Activated CD8-positive, alpha-beta T cell treated with anti-CD3 and anti-CD28 coated beads for 36 hours (primary cell): ENCODE measurements around the gene ITPRIPL2. TPM values are rescaled to one million over a fixed set of nuclear protein-coding genes. Genes with fewer than 3 reads are reported as not detected.

ENCODE experiments used
- ATAC-seq: fragments of 200-7000 bp; cut with Tn5 transposase; one replicate; pipeline ENCODE4 v1.10.0; 2021; ENCODE audit warnings: mild to moderate bottlenecking, moderate library complexity
- CTCF ChIA-PET: fragments of 350-600 bp; sonication (Branson Sonifier 250); formaldehyde crosslinking; loops from one replicate; lab custom pipeline; 2021; ENCODE audit warnings: antibody characterized with exemption; lab: Charles Lee
- POLR2A ChIA-PET: fragments of 350-600 bp; sonication (Branson Sonifier 250); formaldehyde crosslinking; loops from one replicate; lab custom pipeline; 2021; ENCODE audit warnings: antibody characterized with exemption; lab: Charles Lee
- DNase-seq: peaks from one replicate; pipeline ENCODE4 v3.0.0-alpha.2; 2020
- H3K27ac Mint-ChIP-seq: one replicate; pipeline ENCODE4 v1.8.0; 2021; ENCODE audit warnings: mild to moderate bottlenecking, mixed read lengths
- H3K27me3 Mint-ChIP-seq: one replicate; pipeline ENCODE4 v1.8.0; 2021; ENCODE audit warnings: mixed read lengths
- H3K36me3 Mint-ChIP-seq: one replicate; pipeline ENCODE4 v1.8.0; 2021; ENCODE audit warnings: low read depth, mixed read lengths
- H3K4me1 Mint-ChIP-seq: one replicate; pipeline ENCODE4 v1.8.0; 2021; ENCODE audit warnings: low read depth, mixed read lengths
- H3K4me3 Mint-ChIP-seq: one replicate; pipeline ENCODE4 v1.8.0; 2021; ENCODE audit warnings: mild to moderate bottlenecking, moderate library complexity, mixed read lengths
- H3K9me3 Mint-ChIP-seq: one replicate; pipeline ENCODE4 v1.8.0; 2021; ENCODE audit warnings: mixed read lengths
- intact Hi-C: fragments of 100-400 bp; cut with micrococcal nuclease; formaldehyde crosslinking; loops from one replicate; pipeline ENCODE4 v1.10.0; 2022
- total RNA-seq, 2 experiments: library from RNA; stranded (reverse); gene quantifications; one replicate each; pipeline ENCODE4 v1.2.3, GENCODE V29; 2021
- TF ChIP-seq, protein P1 (sequence below): fragments of 200-600 bp; IDR thresholded peaks from one replicate; pipeline ENCODE4 v1.8.0; 2022; ENCODE audit warnings: antibody characterized with exemption, mild to moderate bottlenecking

Gene ITPRIPL2
- total RNA-seq, 2 experiments from 2014 or later, result 1.3 to 1.9 TPM

DNA sequence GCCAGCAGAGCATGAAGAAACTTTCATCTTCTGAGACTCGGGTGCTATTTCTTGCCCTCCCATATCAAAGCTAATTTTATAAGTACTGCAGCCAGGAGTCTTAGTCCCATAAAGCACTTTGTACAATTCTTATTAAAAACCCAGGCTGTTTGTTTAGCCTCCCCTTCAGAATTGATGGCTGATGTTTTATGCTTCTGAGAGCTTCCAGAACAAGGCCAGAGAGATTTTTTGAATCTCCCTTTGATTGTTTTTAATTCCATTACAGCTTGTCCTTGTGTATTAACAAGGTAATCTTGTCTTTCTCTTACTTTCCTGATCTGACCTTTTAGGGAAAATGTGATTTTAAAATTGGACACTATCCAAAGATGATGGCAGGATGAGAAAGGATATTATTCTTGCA is 30.1 kb upstream of the ITPRIPL2 start:
- ChIA-PET CTCF (interaction anchor here (1.1 to 4.9 kb wide), 3 partner anchors 11 to 94 kb away, joined by 3 to 53 read pairs (median 20); no protein-coding TSS in a partner anchor), POLR2A (interaction anchor here (1.4 kb wide), 1 partner anchor 12 kb away, joined by 3 read pairs; no protein-coding TSS in a partner anchor)

DNA sequence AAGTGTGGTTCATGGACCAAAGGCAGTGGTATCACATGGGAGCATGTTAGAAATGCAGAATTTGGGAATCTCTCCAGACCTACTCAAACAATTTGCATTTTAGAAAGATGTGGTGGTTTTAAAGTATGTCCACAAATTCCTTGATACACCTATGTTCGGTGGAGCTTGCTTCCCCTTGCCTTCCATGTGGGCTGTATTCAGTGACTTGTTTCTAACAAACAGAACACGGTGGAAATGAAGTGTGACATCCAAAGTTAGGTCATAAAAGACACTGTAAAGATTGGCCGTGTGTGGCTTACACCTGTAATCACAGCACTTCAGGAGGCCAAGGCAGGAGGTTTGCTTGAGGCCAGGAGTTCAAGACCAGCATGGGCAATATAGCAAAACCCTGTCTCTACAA is 29.6 kb upstream of the ITPRIPL2 start:
- no peak for DNase-seq
- Mint-ChIP-seq H3K4me3 (no peak overlapping the region), H3K27ac (no peak overlapping the region), H3K9me3 (peaks cover 1% of the 10 kb centered on the region), H3K36me3 (peaks cover 23% of the 10 kb centered on the region), H3K4me1 (peaks cover 6% of the 10 kb centered on the region), H3K27me3 (peaks cover 4% of the 10 kb centered on the region)
- POLR2A ChIA-PET, result no interaction called here
- intact Hi-C loops, result loop anchor here (10.0 kb wide), 1 partner anchor 81 kb away; the partner anchor contains the start of gene SYT17
- ATAC-seq, result no peak
- CTCF ChIA-PET, result interaction anchor here (1.1 to 4.9 kb wide), 6 partner anchors 11 to 419 kb away, joined by 3 to 53 read pairs (median 16); no protein-coding TSS in a partner anchor
- TF ChIP-seq, protein P1, sequence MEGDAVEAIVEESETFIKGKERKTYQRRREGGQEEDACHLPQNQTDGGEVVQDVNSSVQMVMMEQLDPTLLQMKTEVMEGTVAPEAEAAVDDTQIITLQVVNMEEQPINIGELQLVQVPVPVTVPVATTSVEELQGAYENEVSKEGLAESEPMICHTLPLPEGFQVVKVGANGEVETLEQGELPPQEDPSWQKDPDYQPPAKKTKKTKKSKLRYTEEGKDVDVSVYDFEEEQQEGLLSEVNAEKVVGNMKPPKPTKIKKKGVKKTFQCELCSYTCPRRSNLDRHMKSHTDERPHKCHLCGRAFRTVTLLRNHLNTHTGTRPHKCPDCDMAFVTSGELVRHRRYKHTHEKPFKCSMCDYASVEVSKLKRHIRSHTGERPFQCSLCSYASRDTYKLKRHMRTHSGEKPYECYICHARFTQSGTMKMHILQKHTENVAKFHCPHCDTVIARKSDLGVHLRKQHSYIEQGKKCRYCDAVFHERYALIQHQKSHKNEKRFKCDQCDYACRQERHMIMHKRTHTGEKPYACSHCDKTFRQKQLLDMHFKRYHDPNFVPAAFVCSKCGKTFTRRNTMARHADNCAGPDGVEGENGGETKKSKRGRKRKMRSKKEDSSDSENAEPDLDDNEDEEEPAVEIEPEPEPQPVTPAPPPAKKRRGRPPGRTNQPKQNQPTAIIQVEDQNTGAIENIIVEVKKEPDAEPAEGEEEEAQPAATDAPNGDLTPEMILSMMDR, result no peak

More for the DNA sequence above, 30.1 kb upstream of the ITPRIPL2 start:
- DNase-seq, result no peak
- Mint-ChIP-seq H3K4me1 (peaks cover 6% of the 10 kb centered on the region), H3K27me3 (peaks cover 4% of the 10 kb centered on the region), H3K4me3 (no peak overlapping the region), H3K36me3 (peaks cover 27% of the 10 kb centered on the region), H3K9me3 (peaks cover 1% of the 10 kb centered on the region), H3K27ac (no peak overlapping the region)
- TF ChIP-seq, protein P1, result no peak
- ATAC-seq, result no peak
- intact Hi-C loops, result loop anchor here (10.0 kb wide), 1 partner anchor 81 kb away; the partner anchor contains the start of gene SYT17

DNA sequence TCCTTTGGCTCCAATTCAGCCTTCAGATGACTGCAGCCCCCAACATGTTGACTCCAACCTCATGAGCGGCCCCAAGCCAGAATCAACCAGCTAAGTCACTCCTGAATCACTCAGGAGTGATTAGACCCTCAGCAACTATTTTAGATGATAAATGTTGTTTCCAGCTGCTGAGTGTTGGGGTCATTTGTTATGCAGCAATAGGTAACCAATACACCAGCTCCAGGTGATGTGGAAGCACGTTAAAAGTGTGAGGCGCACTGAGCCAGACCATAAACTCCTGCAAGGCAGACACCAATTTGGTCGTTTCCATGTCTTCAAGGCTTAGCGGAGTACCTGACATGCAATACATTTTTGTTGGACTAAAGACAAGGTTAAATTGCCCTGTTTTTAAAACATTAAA is 28.9 kb upstream of the ITPRIPL2 start:
- Mint-ChIP-seq H3K27ac (no peak overlapping the region), H3K4me3 (no peak overlapping the region), H3K4me1 (peaks cover 6% of the 10 kb centered on the region), H3K36me3 (peaks cover 17% of the 10 kb centered on the region), H3K9me3 (peaks cover 1% of the 10 kb centered on the region), H3K27me3 (peaks cover 4% of the 10 kb centered on the region)
- CTCF ChIA-PET, result interaction anchor here (1.1 to 4.9 kb wide), 6 partner anchors 10 to 421 kb away, joined by 3 to 53 read pairs (median 16); no protein-coding TSS in a partner anchor
- no peak for DNase-seq
- TF ChIP-seq, protein P1, result no peak
- intact Hi-C loops, result loop anchor here (5.0 to 10.0 kb wide), 3 partner anchors 80 to 292 kb away; partner anchors contain the start of gene SYT17
- POLR2A ChIA-PET, result no interaction called here
- no peak for ATAC-seq

DNA sequence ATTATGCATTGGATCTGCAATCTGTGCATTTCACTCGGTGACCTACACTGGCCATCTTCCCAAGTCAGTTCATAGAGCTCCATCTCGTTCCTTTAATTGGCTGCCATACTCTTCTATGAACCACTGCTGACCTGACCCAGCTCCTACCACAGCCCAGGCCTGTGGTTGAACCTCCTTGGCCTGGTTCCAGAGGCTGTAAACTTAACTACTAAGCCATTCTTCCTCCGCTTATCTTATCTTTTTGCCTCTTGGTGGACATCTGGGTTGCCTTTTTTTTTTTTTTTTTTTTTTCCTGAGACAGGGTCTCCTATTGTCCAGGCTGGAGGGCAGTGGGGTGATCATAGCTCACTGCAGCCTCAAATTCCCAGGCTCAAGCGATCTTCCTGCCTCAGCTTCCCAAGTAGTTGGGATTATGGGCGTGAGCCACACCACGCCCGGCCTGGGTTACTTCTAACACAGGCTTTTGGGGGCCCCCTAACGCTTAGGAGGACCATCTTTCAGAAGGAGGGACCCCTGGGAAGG is 28.0 kb upstream of the ITPRIPL2 start:
- peaks cover 6% of the 10 kb centered on the region for H3K4me1 Mint-ChIP-seq
- intact Hi-C loops, result loop anchor here (5.0 to 10.0 kb wide), 3 partner anchors 79 to 292 kb away; partner anchors contain the start of gene SYT17
- TF ChIP-seq, protein P1, result no peak
- POLR2A ChIA-PET, result no interaction called here
- peaks cover 13% of the 10 kb centered on the region for H3K36me3 Mint-ChIP-seq
- H3K4me3 Mint-ChIP-seq, result no peak overlapping the region
- H3K27ac Mint-ChIP-seq, result no peak overlapping the region
- H3K27me3 Mint-ChIP-seq, result peaks cover 5% of the 10 kb centered on the region
- peaks cover 2% of the 10 kb centered on the region for H3K9me3 Mint-ChIP-seq
- no peak for ATAC-seq
- no peak for DNase-seq
- CTCF ChIA-PET, result interaction anchor here (0.7 to 4.9 kb wide), 36 partner anchors 9 to 470 kb away, joined by 3 to 53 read pairs (median 5); partner anchors contain the start of genes COQ7, TMC7 and VPS35L
